Coronary artery (tissue), 2 donors: ENCODE measurements around the gene MARCKSL1.

Experiments used
- DNase-seq: peaks from one replicate; pipeline ENCODE4 v3.0.0-alpha.2; 2017; ENCODE audit warnings: low spot score
- H3K27ac ChIP-seq, 2 donors: fragments of 200-600 bp; sonication (generic); one replicate each; pipeline ENCODE4 v1.5.1; 2016 to 2019
- H3K4me3 ChIP-seq: fragments of 200-600 bp; sonication (generic); 2 replicates; pipeline ENCODE4 v1.5.1; 2016; ENCODE audit warnings: mild to moderate bottlenecking, moderate library complexity
- CTCF ChIP-seq: fragments of 200-600 bp; sonication (generic); IDR thresholded peaks from one replicate; pipeline ENCODE4 v1.5.1; 2019; ENCODE audit warnings: antibody characterized with exemption

Gene MARCKSL1

GRCh38 chr1:32333251-32333963, 2.6 kb downstream of the MARCKSL1 start:
- Histone ChIP-seq H3K27ac (no peak overlapping the region), H3K4me3 (no peak overlapping the region)
- TF ChIP-seq CTCF: no peak
- DNase-seq: no peak

- H3K27ac ChIP-seq: no peak overlapping the region
Observed at GRCh38 chr1:32332290-32333079, 3.5 kb downstream of the MARCKSL1 start.

GRCh38 chr1:32331549-32331948, 4.5 kb downstream of the MARCKSL1 start:
- Histone ChIP-seq H3K4me3 (no peak overlapping the region), H3K27ac (no peak overlapping the region)
- no peak for DNase-seq
- TF ChIP-seq CTCF: no peak

More at GRCh38 chr1:32332290-32333079, 3.5 kb downstream of the MARCKSL1 start:
- H3K4me3 ChIP-seq: no peak overlapping the region
- no peak for DNase-seq
- no peak for TF ChIP-seq CTCF

GRCh38 chr1:32330558-32331151, 5.4 kb downstream of the MARCKSL1 start:
- H3K4me3 ChIP-seq: no peak overlapping the region
- DNase-seq: no peak
- no peak for TF ChIP-seq CTCF
- H3K27ac ChIP-seq: no peak overlapping the region

GRCh38 chr1:32329931-32330466, 6.0 kb downstream of the MARCKSL1 start:
- Histone ChIP-seq H3K27ac (no peak overlapping the region), H3K4me3 (no peak overlapping the region)
- no peak for DNase-seq
- no peak for TF ChIP-seq CTCF

GRCh38 chr1:32327204-32327603, 8.8 kb downstream of the MARCKSL1 start:
- no peak for DNase-seq
- no peak for TF ChIP-seq CTCF
- Histone ChIP-seq H3K4me3 (no peak overlapping the region), H3K27ac (no peak overlapping the region)
